Thyroid gland (tissue), 4 donors: ENCODE measurements around the gene MTA1. TPM values are rescaled to one million over a fixed set of nuclear protein-coding genes. Genes with fewer than 3 reads are reported as not detected.

Source experiments
- DNase-seq, 2 donors: peaks; one replicate each; pipeline ENCODE4 v3.0.0-alpha.2; 2019
- H3K27ac ChIP-seq, 3 donors: fragments of 200-600 bp; sonication (generic); 1 replicate in 2 of 3; 2 replicates in 1 of 3; pipeline ENCODE4 v1.5.1; 2016 to 2019; ENCODE audit warnings: mild to moderate bottlenecking in 1 of 3, moderate library complexity in 1 of 3
- H3K27me3 ChIP-seq: fragments of 200-600 bp; sonication (generic); one replicate; pipeline ENCODE4 v1.5.1; 2019
- H3K36me3 ChIP-seq, 2 donors: fragments of 200-600 bp; sonication (generic); one replicate each; pipeline ENCODE4 v1.5.1; 2016 to 2019
- H3K4me1 ChIP-seq, 2 donors: fragments of 200-600 bp; sonication (generic); one replicate each; pipeline ENCODE4 v1.5.1; 2017 to 2019
- H3K4me3 ChIP-seq, 3 donors: fragments of 200-600 bp; sonication (generic); replicated peaks in 1 of 3; 1 replicate in 2 of 3; 2 replicates in 1 of 3; pipeline ENCODE4 v1.5.1; 2016; ENCODE audit warnings: mild to moderate bottlenecking in 1 of 3
- H3K9me3 ChIP-seq: fragments of 200-600 bp; sonication (generic); one replicate; pipeline ENCODE4 v1.5.1; 2017
- CTCF ChIP-seq, 6 experiments: fragments of 200-600 bp in 3 of 6; fragments of 450-650 bp in 3 of 6; sonication (generic) in 3 of 6; IDR thresholded peaks; one replicate each; pipeline ENCODE4 v1.5.1; 2016 to 2019; ENCODE audit warnings: antibody characterized with exemption in 6 of 6, mild to moderate bottlenecking in 2 of 6, inconsistent platforms in 1 of 6, moderate library complexity in 1 of 6
- POLR2A ChIP-seq, 2 donors: fragments of 450-650 bp; IDR thresholded peaks; one replicate each; pipeline ENCODE4 v1.6.1; 2017; ENCODE audit warnings: antibody characterized with exemption in 2 of 2, mild to moderate bottlenecking in 2 of 2, moderate library complexity in 1 of 2
- WGBS, 2 donors: methylation state at CpG; one replicate each; pipeline ENCODE4 v1.1.5; 2017; 5-methylcytosine and 5-hydroxymethylcytosine counted together
- intact Hi-C: fragments of 100-400 bp; cut with DNase I; formaldehyde crosslinking; loops from one replicate; pipeline ENCODE4 v1.15.1; 2023
- total RNA-seq, 4 donors: library from RNA; depleted of rRNA; stranded (reverse); fragments of >200 nt; gene quantifications; one replicate each; pipeline ENCODE4 v1.2.3, GENCODE V29; 2016

The MTA1 gene
- total RNA-seq, 4 donors from 2014 or later = 66.2 to 111 (median 90.0) TPM

GRCh38 chr14:105408592-105408991 is 11.0 kb upstream of the MTA1 start:
- H3K27ac ChIP-seq = no peak overlapping the region
- H3K4me1 ChIP-seq = peaks cover 3 to 11% of the 10 kb centered on the region in 2 donors
- H3K4me3 ChIP-seq = no peak overlapping the region
- H3K9me3 ChIP-seq = no peaks in the 10 kb centered on the region
- H3K27me3 ChIP-seq = no peaks in the 10 kb centered on the region
- 80 to 81% methylated on average over 13 of the region's 13 CpGs for WGBS, 2 donors
- intact Hi-C loops = no loop called here
- TF ChIP-seq POLR2A (IDR thresholded peaks at IDR 0.05) = no peak
- no peak for TF ChIP-seq CTCF (IDR thresholded peaks at IDR 0.05)
- DNase-seq = no peak
- H3K36me3 ChIP-seq = no peaks in the 10 kb centered on the region

GRCh38 chr14:105409364-105409763 is 10.3 kb upstream of the MTA1 start:
- intact Hi-C loops = no loop called here
- H3K9me3 ChIP-seq = no peaks in the 10 kb centered on the region
- no peak overlapping the region for H3K27ac ChIP-seq
- peaks cover 3 to 11% of the 10 kb centered on the region in 2 donors for H3K4me1 ChIP-seq
- no peak for DNase-seq
- WGBS, 2 donors = 91 to 93% methylated on average over 3 of the region's 3 CpGs
- no peak overlapping the region for H3K4me3 ChIP-seq
- TF ChIP-seq CTCF (IDR thresholded peaks at IDR 0.05) (no peak), POLR2A (IDR thresholded peaks at IDR 0.05) (no peak)
- no peaks in the 10 kb centered on the region for H3K36me3 ChIP-seq
- H3K27me3 ChIP-seq = no peaks in the 10 kb centered on the region

DNA sequence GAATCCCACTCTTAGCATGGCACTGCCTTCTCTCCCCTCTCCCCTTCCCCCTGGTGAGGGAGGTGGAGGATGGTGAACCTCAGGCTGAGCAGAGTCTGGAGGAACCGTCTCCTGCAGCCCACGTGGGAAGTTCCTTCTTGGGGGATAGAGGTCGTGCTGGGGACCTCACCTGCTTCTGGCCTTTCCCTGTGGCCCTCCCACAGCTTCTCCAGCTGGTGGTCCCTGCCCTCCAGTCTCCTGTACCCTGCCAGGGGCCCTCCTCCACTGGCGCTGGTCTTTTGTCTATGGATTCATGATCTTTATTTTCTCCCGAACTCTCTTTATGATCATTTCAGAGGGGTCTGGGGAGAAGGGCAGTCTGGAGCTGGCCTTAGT is 9.0 kb upstream of the MTA1 start:
- intact Hi-C loops = no loop called here
- WGBS, 2 donors = 33 to 36% methylated on average over 5 of the region's 5 CpGs
- DNase-seq = no peak

GRCh38 chr14:105411017-105411941 is 8.3 kb upstream of the MTA1 start:
- H3K9me3 ChIP-seq = no peaks in the 10 kb centered on the region
- H3K4me3 ChIP-seq = peak overlapping the region in 1 of 3 donors; percentile 28
- intact Hi-C loops = no loop called here
- peak in 1 of 2 donors; percentile 8 for TF ChIP-seq POLR2A (IDR thresholded peaks at IDR 0.05)
- TF ChIP-seq CTCF (IDR thresholded peaks at IDR 0.05) = no peak
- H3K27me3 ChIP-seq = no peaks in the 10 kb centered on the region
- peak; percentile 53 to 54 for DNase-seq
- no peak overlapping the region for H3K27ac ChIP-seq
- H3K36me3 ChIP-seq = no peaks in the 10 kb centered on the region
- peaks cover 7 to 20% of the 10 kb centered on the region in 2 donors for H3K4me1 ChIP-seq
- 19 to 45% methylated on average over 14 to 40 of the region's 86 CpGs for WGBS, 2 donors

More for the DNA sequence above, 9.0 kb upstream of the MTA1 start:
- H3K4me3 ChIP-seq = no peak overlapping the region
- no peak for TF ChIP-seq CTCF (IDR thresholded peaks at IDR 0.05)
- TF ChIP-seq POLR2A (IDR thresholded peaks at IDR 0.05) = no peak
- peaks cover 7 to 19% of the 10 kb centered on the region in 2 donors for H3K4me1 ChIP-seq
- H3K9me3 ChIP-seq = no peaks in the 10 kb centered on the region
- no peak overlapping the region for H3K27ac ChIP-seq
- H3K36me3 ChIP-seq = no peaks in the 10 kb centered on the region
- H3K27me3 ChIP-seq = no peaks in the 10 kb centered on the region
